ENCODE results near the gene FAM135A. TPM values are rescaled to one million over a fixed set of nuclear protein-coding genes. Genes with fewer than 3 reads are reported as not detected.

The FAM135A gene
- total and polyA plus RNA-seq, 9 of the 15 experiments (the other 6 are each of a cell fraction or from before 2014, with no cell fraction given), result 7.4 to 32.9 (median 19.2) TPM

GRCh38 chr6:70394518-70395300, 18.6 kb upstream of the FAM135A start (continued):
- TF ChIP-seq, protein P1, sequence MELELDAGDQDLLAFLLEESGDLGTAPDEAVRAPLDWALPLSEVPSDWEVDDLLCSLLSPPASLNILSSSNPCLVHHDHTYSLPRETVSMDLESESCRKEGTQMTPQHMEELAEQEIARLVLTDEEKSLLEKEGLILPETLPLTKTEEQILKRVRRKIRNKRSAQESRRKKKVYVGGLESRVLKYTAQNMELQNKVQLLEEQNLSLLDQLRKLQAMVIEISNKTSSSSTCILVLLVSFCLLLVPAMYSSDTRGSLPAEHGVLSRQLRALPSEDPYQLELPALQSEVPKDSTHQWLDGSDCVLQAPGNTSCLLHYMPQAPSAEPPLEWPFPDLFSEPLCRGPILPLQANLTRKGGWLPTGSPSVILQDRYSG (tag; conservative IDR thresholded peaks at IDR 0.05; ENCODE audit: low read depth), result peak; percentile 71; the same call in 1 of the 2 replicates
- no peak for TF ChIP-seq SMARCC2 (IDR thresholded peaks at IDR 0.05; ENCODE audit: low read depth)
- TF ChIP-seq KDM4B (IDR thresholded peaks at IDR 0.05; ENCODE audit: borderline replicate concordance in 2 of 2, low read depth in 1 of 2), result no peak; a peak in 1 of 4 replicates
- TF ChIP-seq, protein P2, sequence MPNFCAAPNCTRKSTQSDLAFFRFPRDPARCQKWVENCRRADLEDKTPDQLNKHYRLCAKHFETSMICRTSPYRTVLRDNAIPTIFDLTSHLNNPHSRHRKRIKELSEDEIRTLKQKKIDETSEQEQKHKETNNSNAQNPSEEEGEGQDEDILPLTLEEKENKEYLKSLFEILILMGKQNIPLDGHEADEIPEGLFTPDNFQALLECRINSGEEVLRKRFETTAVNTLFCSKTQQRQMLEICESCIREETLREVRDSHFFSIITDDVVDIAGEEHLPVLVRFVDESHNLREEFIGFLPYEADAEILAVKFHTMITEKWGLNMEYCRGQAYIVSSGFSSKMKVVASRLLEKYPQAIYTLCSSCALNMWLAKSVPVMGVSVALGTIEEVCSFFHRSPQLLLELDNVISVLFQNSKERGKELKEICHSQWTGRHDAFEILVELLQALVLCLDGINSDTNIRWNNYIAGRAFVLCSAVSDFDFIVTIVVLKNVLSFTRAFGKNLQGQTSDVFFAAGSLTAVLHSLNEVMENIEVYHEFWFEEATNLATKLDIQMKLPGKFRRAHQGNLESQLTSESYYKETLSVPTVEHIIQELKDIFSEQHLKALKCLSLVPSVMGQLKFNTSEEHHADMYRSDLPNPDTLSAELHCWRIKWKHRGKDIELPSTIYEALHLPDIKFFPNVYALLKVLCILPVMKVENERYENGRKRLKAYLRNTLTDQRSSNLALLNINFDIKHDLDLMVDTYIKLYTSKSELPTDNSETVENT (CRISPR knock-in tag; IDR thresholded peaks at IDR 0.05), result peak; percentile 91
- TF ChIP-seq PPARD (CRISPR knock-in tag; IDR thresholded peaks at IDR 0.05), result no peak
- peak in 1 of 2 experiments; percentile 19; a peak in 3 of 4 replicates for TF ChIP-seq RAD21 (CRISPR knock-in tag; conservative IDR thresholded peaks at IDR 0.05 in 1 of 2, IDR thresholded peaks at IDR 0.05 in 1 of 2)
- TF ChIP-seq RBBP5 (IDR thresholded peaks at IDR 0.05; ENCODE audit: borderline replicate concordance, insufficient read depth, low read length, poor library complexity, severe bottlenecking), result no peak
- TF ChIP-seq, protein P3, sequence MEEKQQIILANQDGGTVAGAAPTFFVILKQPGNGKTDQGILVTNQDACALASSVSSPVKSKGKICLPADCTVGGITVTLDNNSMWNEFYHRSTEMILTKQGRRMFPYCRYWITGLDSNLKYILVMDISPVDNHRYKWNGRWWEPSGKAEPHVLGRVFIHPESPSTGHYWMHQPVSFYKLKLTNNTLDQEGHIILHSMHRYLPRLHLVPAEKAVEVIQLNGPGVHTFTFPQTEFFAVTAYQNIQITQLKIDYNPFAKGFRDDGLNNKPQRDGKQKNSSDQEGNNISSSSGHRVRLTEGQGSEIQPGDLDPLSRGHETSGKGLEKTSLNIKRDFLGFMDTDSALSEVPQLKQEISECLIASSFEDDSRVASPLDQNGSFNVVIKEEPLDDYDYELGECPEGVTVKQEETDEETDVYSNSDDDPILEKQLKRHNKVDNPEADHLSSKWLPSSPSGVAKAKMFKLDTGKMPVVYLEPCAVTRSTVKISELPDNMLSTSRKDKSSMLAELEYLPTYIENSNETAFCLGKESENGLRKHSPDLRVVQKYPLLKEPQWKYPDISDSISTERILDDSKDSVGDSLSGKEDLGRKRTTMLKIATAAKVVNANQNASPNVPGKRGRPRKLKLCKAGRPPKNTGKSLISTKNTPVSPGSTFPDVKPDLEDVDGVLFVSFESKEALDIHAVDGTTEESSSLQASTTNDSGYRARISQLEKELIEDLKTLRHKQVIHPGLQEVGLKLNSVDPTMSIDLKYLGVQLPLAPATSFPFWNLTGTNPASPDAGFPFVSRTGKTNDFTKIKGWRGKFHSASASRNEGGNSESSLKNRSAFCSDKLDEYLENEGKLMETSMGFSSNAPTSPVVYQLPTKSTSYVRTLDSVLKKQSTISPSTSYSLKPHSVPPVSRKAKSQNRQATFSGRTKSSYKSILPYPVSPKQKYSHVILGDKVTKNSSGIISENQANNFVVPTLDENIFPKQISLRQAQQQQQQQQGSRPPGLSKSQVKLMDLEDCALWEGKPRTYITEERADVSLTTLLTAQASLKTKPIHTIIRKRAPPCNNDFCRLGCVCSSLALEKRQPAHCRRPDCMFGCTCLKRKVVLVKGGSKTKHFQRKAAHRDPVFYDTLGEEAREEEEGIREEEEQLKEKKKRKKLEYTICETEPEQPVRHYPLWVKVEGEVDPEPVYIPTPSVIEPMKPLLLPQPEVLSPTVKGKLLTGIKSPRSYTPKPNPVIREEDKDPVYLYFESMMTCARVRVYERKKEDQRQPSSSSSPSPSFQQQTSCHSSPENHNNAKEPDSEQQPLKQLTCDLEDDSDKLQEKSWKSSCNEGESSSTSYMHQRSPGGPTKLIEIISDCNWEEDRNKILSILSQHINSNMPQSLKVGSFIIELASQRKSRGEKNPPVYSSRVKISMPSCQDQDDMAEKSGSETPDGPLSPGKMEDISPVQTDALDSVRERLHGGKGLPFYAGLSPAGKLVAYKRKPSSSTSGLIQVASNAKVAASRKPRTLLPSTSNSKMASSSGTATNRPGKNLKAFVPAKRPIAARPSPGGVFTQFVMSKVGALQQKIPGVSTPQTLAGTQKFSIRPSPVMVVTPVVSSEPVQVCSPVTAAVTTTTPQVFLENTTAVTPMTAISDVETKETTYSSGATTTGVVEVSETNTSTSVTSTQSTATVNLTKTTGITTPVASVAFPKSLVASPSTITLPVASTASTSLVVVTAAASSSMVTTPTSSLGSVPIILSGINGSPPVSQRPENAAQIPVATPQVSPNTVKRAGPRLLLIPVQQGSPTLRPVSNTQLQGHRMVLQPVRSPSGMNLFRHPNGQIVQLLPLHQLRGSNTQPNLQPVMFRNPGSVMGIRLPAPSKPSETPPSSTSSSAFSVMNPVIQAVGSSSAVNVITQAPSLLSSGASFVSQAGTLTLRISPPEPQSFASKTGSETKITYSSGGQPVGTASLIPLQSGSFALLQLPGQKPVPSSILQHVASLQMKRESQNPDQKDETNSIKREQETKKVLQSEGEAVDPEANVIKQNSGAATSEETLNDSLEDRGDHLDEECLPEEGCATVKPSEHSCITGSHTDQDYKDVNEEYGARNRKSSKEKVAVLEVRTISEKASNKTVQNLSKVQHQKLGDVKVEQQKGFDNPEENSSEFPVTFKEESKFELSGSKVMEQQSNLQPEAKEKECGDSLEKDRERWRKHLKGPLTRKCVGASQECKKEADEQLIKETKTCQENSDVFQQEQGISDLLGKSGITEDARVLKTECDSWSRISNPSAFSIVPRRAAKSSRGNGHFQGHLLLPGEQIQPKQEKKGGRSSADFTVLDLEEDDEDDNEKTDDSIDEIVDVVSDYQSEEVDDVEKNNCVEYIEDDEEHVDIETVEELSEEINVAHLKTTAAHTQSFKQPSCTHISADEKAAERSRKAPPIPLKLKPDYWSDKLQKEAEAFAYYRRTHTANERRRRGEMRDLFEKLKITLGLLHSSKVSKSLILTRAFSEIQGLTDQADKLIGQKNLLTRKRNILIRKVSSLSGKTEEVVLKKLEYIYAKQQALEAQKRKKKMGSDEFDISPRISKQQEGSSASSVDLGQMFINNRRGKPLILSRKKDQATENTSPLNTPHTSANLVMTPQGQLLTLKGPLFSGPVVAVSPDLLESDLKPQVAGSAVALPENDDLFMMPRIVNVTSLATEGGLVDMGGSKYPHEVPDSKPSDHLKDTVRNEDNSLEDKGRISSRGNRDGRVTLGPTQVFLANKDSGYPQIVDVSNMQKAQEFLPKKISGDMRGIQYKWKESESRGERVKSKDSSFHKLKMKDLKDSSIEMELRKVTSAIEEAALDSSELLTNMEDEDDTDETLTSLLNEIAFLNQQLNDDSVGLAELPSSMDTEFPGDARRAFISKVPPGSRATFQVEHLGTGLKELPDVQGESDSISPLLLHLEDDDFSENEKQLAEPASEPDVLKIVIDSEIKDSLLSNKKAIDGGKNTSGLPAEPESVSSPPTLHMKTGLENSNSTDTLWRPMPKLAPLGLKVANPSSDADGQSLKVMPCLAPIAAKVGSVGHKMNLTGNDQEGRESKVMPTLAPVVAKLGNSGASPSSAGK (IDR thresholded peaks at IDR 0.05), result peak; percentile 82
